T follicular helper cell (primary cell): ENCODE data around the gene RFC2.
A peak's percentile ranks its signal among the peaks of the same experiment; 100 is the strongest.

Source experiments
- DNase-seq: peaks from one replicate; pipeline ENCODE4 v3.0.0-alpha.2; 2020; ENCODE audit warnings: low read depth
- total RNA-seq, 2 experiments: gene quantifications; one replicate each; lab custom pipeline; 2026; lab: John Stamatoyannopoulos, UW

RFC2 gene
- 18.2 to 32.7 reads per million in 2 experiments for total RNA-seq

DNA sequence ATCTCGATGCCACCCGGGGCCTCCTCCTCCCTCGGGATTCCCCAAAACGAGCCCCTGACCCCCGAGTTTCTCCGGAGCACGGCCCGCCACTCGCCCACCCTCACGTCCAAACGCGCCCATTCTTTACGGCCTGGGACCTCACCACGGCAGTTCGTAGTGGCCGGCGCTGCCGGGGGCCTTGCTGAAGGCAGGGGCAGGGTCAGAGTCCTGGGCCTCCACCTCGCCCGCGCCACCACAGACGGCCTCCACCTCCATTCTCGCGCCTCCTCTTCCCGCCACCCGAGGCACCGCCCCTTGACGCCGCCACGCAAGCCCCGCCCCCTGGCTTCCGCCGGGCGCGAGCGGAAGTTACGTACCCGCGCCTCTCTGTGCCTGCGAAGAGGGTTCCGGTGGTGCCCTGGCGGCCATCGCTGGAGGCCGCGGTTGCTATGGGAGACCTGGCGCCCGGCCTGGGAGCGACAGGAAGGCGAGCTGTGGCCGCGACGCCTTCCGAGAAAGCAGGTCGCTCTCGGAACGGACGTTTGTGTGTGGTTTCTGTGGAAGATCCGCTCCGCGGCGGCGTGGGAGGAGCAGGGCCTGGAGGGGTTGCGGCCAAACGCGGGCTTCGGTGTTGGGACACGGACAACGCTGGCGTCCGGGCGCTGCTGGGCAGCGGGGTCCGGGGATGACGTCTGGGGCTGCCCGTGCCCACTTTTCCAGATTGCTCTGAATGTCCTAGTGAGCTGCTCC is at the start of gene RFC2:
Gene RFC2, minus strand, starts transcription at position 271 of the 729 bp plus-strand sequence. Its CDS starts 16 bp downstream, at position 255.
- peak; percentile 93 for DNase-seq

DNA sequence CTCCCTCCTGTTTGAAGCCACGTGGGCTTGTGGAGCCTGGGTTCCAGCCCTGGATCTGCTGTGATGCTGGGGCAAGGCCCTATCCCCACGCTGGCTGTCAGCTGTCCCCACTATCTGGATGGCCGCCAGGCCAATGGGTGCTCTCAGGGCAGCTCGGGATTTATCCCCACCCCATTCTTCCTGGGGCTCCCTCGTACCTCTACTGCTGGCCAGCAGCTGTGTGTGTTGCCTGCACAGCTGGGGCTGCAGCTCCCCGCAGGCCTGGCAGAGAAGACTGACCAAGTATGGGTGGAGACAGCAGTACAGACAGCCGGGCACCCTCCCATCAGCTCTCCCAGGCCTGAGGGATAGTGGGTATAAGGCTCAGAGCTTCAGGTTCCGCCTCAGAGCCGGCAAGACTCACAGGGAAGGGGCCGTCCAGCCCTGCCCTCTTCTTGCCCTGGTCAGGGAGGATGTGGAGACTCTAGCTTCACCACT is 48.6 kb upstream of the RFC2 start:
- no peak for DNase-seq

DNA sequence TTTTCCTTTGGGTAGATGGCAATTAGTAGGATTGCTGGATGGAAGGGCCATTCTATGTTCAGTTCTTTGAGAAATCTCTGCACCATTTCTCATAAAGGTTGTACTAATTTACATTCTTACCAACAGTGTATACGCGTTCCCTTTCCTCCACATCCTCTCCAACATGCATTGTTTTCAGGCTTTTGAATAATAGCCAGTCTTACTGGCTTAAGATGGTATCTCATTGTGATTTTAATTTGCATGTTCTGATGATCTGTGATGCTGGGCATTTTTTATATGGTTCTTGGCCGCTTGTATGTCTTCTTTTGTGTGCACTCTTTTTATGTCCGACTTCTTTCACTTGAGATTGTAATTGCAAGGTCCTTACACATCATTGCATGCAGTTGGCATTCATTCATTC is 46.7 kb upstream of the RFC2 start:
- DNase-seq: no peak

DNA sequence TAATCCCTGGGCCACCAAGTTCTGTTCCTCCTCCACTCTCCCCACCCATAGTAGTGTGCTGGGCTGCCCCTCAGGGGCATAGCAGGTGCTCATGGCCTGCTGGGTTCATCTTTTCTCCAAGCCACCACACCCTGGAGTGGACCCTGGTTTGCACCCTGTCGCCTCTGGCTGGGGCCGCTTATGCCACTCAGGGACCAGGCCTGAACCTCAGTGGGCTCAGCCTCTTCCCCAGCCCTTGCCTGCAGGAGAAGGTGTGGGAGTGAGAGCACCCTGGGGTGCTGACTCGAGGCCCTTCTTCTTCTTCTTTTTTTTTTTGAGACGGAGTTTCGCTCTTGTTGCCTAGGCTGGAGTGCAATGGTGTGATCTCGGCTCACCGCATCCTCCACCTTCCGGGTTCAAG is 45.2 kb upstream of the RFC2 start:
- no peak for DNase-seq

DNA sequence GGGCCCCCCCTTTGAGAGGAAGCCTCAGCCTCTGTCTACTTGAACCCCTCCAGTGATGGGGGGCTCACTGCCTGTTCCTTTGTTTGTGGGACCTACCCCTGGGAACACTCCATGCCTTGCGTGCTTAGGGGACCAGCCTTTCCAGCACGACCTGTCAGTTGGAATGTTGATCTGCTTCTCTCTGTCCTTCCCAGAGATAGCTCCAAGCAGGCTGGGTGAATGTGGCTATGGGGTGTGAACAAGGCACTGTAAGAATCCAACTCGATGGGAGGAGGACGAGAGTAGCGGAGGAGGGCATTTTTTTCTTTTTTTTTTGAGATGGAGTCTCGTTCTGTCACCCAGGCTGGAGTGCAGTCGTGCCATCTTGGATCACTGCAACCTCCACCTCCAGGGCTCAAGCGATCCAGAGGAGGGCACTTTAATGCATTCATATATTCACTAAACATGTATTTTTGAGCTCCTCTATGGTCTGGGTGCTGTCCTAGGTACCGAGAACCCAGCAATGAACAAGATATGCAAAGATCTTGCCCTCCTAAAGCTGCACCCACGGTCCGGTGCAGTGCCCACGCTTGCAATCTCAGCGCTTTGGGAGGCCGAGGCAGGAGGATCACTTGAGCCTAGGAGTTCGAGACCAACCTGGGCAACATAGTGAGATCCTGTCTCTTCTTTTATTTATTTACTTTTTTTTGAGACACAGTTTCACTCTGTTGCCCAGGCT is 43.5 kb upstream of the RFC2 start:
- no peak for DNase-seq

DNA sequence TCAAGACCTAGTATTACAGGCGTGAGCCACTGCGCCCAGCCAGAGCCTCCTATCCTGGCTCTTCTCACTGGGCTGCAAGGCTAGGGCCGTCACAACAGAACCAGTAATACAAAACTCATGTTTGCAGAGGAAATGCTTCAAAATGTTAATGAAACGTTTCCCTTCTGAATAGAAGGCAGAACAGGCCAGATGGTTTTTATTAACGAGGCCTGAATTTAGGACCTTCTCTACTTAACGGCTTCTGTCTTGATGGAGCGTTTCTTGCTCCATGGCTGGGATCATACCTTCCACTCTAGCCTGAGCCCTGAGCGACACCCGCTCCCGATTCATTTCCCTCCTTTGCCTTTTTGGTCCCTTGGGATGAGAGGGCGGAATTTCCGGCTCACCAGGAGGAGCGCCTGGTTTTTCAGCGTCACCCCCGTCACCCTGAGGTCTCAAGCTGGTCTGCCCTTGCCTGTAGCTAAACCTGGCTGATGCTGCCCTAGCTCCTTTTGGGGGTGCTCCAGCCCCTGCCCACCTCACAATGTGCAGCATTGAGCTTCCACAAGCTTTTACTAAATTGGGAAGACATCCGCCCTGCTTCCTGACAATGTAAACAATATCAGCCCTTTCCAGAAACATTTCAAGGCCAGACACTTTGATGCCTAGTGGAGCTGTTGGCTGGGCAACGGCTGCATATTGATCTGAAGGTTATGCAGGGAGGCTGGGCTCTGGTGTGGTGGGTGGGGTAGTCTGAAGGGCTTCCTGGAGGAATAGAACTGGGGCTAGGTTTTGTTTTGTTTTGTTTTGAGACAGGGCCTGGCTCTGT is 40.2 kb upstream of the RFC2 start:
- DNase-seq: no peak

DNA sequence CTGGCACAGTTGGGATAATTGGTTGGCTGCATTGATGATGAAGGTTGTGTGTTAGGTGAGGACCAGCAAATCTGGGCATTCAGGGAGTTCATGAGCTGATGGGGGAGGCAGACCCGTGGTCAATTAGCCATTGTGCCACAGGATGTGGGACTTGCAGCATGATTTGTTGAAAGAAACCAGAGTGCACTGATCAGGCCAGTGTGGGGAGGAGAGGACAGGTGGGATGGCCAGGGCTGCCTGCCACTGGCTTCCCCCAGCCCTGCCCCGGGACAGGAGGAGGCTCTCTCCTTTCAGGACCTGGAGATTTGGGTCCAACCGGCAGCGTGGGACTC is 39.3 kb upstream of the RFC2 start:
- no peak for DNase-seq

DNA sequence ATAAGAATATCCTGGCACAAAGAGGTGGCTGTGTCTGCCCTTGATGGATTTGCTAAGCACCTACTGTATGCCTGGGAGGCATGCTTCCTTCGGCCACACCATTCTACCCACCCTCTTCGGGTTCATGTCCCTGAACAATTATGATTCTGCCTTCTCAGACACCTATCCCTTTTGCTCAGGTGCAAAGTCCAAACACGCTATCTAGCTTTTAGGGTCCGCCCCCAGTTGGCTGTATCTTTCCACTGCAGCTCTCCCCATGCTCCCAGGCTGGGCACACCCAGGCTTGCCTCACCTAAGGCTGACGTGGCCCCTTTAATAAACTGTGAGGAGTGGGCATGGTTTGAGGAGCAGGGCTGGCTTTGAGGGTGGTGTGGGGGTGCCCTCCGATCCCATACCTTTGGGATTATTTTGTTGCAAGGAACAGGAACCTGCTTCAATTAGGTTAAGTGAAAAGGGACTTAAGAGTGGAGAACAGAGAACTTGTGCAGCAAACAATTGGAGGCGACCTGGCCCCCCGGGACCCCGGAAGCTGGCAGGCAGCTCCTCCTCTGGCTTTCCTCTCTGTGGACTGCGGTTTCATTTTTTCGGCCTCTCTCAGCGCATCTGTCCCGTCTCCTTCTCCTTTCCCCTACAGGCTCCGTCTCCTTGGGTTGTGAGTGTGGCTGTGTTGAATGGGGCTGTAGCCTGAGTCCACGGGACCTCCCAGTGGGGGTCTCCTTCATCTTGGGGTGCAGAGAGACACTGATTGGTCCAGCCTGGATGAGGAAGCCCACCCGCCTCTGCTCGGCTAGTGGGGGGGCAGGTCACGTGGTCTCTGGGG is 38.8 kb upstream of the RFC2 start:
- no peak for DNase-seq

DNA sequence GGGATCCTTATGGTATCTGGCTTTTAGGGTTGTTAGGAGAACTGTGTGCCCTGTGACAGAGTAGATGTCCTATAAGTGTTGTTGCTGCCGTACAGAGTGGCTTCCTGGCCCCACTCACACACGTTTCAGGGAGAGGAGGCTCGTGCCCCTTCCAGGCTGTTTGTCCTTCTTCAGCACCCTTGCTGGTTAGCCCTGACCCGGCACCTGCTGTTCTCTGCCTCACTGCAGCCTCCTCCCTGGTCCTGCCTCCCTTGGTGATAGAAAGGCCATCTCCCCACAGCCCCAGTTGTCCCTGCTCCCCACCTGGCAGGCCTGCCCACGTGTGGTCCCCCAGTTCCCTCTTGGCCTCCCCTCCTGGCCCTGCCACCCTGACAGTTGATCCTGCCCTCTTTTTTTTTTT is 37.3 kb upstream of the RFC2 start:
- DNase-seq: no peak

DNA sequence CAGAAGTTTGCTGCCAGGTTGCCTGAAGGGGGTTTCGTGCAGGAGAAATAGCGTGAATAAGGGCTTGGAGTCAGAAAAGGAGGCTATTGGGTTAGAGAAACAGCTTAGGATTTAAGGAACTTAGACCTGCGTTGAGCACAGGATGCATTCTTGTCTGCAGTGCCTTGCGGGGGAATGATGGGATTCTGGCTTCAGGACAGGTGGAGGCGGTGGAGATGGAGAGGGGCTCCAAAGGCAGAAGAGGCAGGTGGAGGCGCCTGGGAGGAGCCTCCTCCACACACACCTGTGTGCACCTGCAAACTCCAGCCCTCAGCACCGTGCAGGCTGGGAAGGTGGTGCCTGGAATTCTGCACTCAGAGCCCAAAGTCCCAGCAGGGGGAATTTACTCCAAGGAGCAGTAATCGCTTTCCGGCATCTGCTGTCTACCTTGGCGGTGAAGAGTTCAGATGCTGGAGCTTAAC is 36.8 kb upstream of the RFC2 start:
- no peak for DNase-seq

DNA sequence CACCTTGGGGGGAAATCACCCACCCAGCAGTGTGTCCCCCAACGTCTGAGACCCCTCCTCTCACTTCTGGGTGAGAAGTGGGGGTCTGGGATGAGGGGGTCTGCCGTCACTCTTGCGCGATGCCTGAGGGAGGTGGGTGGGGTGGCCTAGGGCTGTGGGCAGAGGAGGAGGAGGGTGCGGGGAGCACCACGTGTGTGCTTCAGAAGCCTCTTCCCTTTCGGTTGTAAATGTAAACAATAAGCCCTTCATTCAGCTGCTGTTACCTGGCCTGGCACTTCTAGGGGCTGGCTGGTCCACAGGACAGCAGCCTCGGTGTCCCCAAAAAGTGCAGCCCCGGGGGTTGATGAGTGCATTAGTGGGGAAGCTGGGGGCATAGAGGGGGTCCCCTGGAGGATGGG is 36.4 kb upstream of the RFC2 start:
- DNase-seq: no peak

DNA sequence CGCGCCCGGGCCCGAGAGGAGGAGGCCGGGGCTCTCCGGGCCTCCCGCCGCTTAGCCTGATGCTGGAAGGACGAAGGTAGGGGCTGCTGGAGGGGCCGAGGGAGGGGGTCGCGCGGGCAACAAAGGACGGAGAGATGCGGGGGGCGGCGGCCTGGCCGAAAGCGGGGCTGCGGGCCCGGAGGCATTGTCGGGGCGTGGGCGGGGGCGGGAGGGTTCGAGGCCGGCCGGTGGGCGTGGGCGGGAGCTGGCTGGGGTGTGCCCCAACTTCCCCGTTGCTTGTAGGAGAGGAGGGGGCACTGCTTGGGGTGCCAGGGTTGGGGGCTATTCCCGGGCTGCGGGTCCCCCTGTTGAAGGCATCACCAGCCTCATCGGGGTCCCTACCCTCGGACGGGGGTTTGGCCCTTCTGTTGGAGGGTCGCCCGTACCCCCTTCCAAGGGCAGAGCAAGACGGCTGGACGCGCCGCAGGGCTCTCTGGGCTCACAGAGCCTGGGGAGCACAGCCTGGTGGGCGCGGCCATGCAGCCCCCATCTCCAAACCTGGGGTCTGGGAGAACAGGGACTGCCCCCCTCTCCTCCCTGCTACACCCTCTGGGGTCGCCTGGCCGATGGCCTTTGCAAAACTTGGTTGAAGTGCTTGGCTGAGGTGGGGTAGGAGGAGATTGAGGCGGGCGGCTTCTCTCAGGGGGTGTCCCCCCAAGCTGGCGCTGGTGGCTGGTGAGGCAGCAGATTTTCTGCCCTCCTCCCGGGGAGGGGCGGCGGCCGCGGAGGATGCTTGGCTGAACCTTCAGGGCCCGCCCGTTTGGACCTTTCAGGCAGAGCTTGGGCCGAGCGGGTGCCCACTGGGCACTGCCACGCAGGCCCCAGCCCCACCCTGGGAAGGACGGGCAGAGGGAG is 35.7 kb upstream of the RFC2 start:
- no peak for DNase-seq

DNA sequence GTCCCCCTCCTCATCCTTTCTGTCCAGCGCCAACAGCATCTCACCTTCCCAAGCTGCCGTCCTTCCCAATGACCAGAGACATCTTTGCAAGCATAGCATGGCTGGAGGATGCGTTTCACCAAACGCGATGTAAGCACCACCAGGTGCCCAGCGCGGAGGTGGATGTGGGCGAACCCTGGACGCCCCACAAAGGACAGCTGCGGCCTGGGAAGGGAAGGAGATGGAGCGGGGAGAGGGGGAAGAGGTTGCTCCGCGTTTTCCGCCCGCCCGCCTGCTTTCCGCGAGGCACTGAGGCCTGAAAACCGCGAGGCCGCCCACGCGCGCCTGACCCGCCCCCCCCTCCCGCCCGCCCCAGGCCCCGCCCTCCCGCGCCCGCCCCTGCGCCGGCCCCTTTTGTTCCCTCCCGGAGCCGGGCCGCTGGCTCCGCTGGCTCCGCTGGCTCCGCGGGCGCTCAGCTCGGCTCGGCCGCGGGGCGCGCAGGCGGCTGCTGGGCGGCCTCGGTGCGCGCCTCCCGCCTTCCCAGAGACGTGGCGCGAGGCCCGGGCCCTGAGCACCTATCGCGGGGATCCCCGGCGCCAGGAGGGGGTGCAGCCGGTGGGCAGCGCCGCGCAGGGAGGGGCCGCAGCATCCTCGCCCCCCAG is 34.9 kb upstream of the RFC2 start, which contains the start of gene CLIP2:
Gene CLIP2, plus strand, starts transcription at position 390 of the 641 bp plus-strand sequence. CDS start 28,140 bp downstream, outside the sequence.
- DNase-seq: peak; percentile 69

DNA sequence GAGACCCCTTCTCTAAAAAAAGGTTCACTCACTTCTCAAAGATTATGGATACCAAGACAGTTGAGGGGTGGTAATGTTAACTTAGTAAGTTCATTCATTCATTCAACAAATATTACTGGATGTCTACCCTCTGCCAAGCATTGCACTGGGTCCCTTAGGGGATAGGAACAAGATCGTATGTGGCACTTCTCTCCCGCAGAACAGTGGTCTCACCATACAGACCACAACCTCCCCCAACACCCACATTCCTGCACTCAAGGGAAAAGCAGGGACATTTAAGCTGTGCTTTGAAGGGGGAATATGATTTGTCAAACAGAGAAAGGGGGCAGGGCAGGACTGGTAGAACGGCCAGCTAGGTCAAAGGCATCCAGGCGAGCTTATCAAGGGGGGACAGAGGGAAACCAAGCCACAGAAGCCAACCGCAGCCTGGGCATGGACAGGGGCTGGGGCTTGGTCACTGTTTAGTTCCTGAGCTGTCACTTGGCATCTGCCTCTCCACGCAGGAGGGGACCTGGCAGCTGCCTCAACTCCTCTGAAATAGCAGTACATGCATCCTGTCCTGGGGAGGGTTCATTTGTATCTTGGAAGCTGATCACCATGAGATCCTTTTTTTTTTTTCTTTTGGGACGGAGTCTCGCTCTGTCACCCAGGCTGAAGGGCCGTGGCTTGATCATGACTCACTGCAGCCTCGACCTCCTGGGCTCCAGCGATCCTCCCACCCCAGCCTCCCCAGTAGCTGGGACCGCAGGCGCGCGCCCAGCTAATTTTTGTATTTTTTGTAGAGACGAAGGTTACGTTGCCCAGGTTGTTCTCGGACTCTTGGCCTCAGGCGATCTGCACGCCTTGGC is 34.1 kb upstream of the RFC2 start:
- no peak for DNase-seq

DNA sequence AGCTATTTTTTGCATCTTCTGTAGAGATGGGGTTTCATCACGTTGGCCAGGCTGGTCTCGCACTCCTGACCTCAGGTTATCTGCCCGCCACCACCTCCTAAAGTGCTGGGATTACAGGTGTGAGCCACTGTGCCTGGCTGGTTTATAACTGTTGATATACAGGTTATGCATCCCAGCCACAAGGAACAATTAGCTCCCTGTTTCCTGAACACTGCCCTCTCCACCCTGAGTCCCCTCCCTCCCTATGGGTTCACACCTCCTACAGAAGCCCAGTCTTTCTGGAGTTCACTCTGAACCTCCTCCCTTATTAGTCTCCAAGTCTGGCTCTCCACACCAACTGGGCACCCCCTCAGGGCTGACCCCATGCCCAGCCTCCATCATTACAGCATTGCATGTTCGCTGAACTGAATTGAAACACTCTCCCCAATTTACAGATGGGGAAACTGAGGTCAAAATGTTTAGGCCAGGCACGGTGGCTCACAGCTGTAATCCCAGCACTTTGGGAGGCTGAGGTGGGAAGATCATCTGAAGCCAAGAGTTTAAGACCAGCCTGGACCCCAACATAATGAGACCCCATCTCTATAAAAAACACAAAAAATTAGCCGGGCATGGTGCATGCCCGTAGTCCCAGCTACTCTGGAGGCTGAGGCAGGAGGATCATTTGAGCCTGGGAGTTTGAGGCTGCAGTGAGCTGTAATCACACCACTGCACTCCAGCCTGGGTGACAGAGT is 33.3 kb upstream of the RFC2 start:
- no peak for DNase-seq

DNA sequence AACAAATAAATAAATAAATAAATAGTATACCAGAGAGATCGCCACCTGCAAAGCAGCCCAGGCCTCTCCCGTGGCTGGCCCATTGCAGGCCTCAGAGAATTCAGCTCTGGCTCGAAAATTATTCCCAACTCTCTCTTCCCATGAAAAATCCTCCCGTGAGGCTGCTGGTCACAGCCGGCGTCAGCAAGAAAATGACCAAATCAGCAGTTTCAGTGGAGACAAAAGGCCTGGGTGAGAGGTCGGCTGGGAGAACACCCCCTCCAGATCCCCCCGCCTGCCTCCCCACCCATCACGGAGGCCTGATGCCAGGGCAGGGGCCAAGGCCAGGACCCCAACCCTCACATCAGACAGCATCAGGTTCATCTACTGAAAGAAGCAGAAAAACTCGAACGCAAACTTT is 31.9 kb upstream of the RFC2 start:
- no peak for DNase-seq

DNA sequence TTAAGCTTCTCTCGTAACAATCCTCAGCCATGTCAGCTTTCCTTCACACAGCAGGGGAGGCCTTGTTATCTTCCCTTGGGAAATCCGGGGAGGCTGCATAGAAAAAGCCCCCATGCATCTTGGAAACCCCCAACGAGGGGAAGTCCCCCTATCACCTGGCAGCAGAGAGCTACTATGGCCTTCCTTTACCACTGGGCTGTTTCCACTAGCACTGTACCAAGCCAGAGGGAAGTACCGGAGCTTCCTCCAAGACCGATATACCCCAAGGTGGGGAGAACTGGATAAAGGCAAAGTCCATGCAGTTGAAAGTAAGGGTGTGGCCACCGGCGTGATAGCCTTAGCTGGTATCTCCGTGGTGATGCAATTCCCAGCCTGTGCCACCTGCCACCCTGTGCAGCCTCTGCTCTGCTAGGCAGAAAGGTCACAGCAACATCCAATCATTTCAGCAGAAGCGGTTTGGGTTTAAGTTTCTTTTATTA is 30.6 kb upstream of the RFC2 start:
- no peak for DNase-seq

DNA sequence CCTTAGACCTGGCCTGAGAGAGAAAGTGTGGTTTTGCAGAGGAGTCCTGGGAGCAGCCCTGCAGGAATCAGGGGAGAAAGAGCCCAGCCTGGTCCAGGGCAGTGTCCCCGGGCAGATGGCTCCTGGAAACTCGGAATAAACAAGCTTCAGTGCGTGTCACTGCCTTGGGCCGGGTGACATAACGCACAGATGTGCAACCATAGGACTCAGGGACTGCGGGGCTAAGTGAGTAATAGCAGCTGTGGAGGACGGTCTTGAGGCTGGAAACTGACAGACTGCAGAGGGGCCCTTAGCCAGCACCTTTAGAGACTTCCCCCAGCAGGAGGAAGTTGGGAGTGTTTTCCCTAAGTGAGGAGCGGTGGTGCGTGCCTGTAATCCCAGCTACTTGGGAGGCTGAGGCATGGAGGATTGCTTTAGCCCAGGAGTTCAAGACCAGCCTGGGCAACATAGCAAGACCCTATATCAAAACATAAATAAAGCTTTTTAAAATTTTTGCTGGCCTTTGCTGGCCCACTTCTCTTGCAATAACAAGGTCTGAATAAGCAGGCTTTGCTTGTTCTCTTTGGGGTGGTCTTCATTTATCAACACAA is 29.8 kb upstream of the RFC2 start:
- no peak for DNase-seq
